GM23338 (cell line): ENCODE results near the gene PDE3B. TPM values are rescaled to one million over a fixed set of nuclear protein-coding genes. Genes with fewer than 3 reads are reported as not detected.
"Not testable (repeated sequence)": the region's sequence is repeated elsewhere in the genome, so short reads cannot be mapped to it uniquely, and the experiment has no call there.

ENCODE experiments used
- ATAC-seq: fragments of 200-7000 bp; cut with Tn5 transposase; 3 replicates; pipeline ENCODE4 v1.9.1; 2020
- DNase-seq: peaks from one replicate; pipeline ENCODE4 v3.0.0-alpha.2; 2015; ENCODE audit warnings: low spot score
- H2AFZ ChIP-seq: fragments of 200-600 bp; sonication (generic); 2 replicates; pipeline ENCODE4 v1.8.0; 2016; ENCODE audit warnings: antibody characterized with exemption, mild to moderate bottlenecking, moderate library complexity
- H3F3A ChIP-seq: fragments of 200-600 bp; sonication (generic); replicated peaks from 2 replicates; pipeline ENCODE4 v1.8.0; 2017; ENCODE audit warnings: antibody characterized with exemption, mixed run types, low read depth
- H3K27ac ChIP-seq: fragments of 200-600 bp; sonication (generic); 2 replicates; pipeline ENCODE4 v1.6.1; 2016; ENCODE audit warnings: low read depth
- H3K27me3 ChIP-seq: fragments of 200-600 bp; sonication (generic); 2 replicates; pipeline ENCODE4 v1.8.0; 2016; ENCODE audit warnings: mild to moderate bottlenecking, mixed run types, moderate library complexity; ENCODE audit not compliant: insufficient read depth
- H3K36me3 ChIP-seq: fragments of 200-600 bp; sonication (generic); 2 replicates; pipeline ENCODE4 v1.8.0; 2016; ENCODE audit warnings: mild to moderate bottlenecking; ENCODE audit not compliant: insufficient read depth
- H3K4me1 ChIP-seq: fragments of 200-600 bp; sonication (generic); 2 replicates; pipeline ENCODE4 v1.8.0; 2016; ENCODE audit warnings: mild to moderate bottlenecking, moderate library complexity; ENCODE audit not compliant: insufficient read depth
- H3K4me2 ChIP-seq: fragments of 200-600 bp; sonication (generic); 2 replicates; pipeline ENCODE4 v1.7.1; 2017; ENCODE audit warnings: mixed run types
- H3K4me3 ChIP-seq: fragments of 200-600 bp; sonication (generic); 2 replicates; pipeline ENCODE4 v1.6.1; 2016; ENCODE audit warnings: mixed run types
- H3K79me2 ChIP-seq: fragments of 200-600 bp; sonication (generic); replicated peaks from 2 replicates; pipeline ENCODE4 v1.8.0; 2017; ENCODE audit warnings: mild to moderate bottlenecking; ENCODE audit not compliant: insufficient read depth
- H3K9me2 ChIP-seq: fragments of 200-600 bp; sonication (generic); 2 replicates; pipeline ENCODE4 v1.8.0; 2017; ENCODE audit not compliant: insufficient read depth
- H4K20me1 ChIP-seq: fragments of 200-600 bp; sonication (generic); replicated peaks from 2 replicates; pipeline ENCODE4 v1.8.0; 2017; ENCODE audit warnings: mild to moderate bottlenecking; ENCODE audit not compliant: insufficient read depth
- H3K27ac Mint-ChIP-seq: 2 replicates; pipeline ENCODE4 v1.8.0; 2020; ENCODE audit warnings: inconsistent platforms, mild to moderate bottlenecking, moderate library complexity, mixed read lengths
- H3K27me3 Mint-ChIP-seq: 3 replicates; pipeline ENCODE4 v1.8.0; 2022; ENCODE audit warnings: low read depth, mild to moderate bottlenecking, moderate library complexity, mixed read lengths, inconsistent platforms; ENCODE audit not compliant: insufficient read depth, poor library complexity
- H3K36me3 Mint-ChIP-seq: 3 replicates; pipeline ENCODE4 v1.8.0; 2021; ENCODE audit warnings: low read depth, mild to moderate bottlenecking, inconsistent platforms, moderate library complexity, mixed read lengths
- H3K4me1 Mint-ChIP-seq: 3 replicates; pipeline ENCODE4 v1.8.0; 2020; ENCODE audit warnings: mild to moderate bottlenecking, inconsistent platforms, mixed read lengths
- H3K4me3 Mint-ChIP-seq: 3 replicates; pipeline ENCODE4 v1.8.0; 2021; ENCODE audit warnings: moderate library complexity, mild to moderate bottlenecking, inconsistent platforms, mixed read lengths
- H3K9me3 Mint-ChIP-seq: 3 replicates; pipeline ENCODE4 v1.8.0; 2020; ENCODE audit warnings: moderate library complexity, mild to moderate bottlenecking, inconsistent platforms, mixed read lengths
- CREB1 ChIP-seq: fragments of 250-450 bp; sonication (Bioruptor Pico); IDR thresholded peaks from 2 replicates; pipeline ENCODE4 v1.5.0; 2020; ENCODE audit warnings: low read depth, mild to moderate bottlenecking, moderate library complexity
- CTCF ChIP-seq, 2 experiments: fragments of 200-600 bp in 1 of 2; sonication (generic) in 1 of 2; conservative IDR thresholded peaks; 2 replicates each; pipeline versions ENCODE4 v1.5.1 to v1.6.1; 2016 to 2017; ENCODE audit warnings: antibody characterized with exemption in 2 of 2, low read depth in 2 of 2, mild to moderate bottlenecking in 2 of 2, moderate library complexity in 1 of 2
- ETS1 ChIP-seq: IDR thresholded peaks from 2 replicates; pipeline ENCODE4 v1.6.1; 2016; ENCODE audit warnings: antibody characterized with exemption
- EZH2phosphoT487 ChIP-seq: fragments of 200-600 bp; sonication (generic); IDR thresholded peaks from one replicate; pipeline ENCODE4 v1.8.1; 2018; ENCODE audit warnings: antibody characterized with exemption; ENCODE audit not compliant: unreplicated experiment
- JUNB ChIP-seq: IDR thresholded peaks from one replicate; pipeline ENCODE4 v1.6.1; 2016; ENCODE audit warnings: antibody characterized with exemption; ENCODE audit not compliant: unreplicated experiment
- POLR2AphosphoS5 ChIP-seq: IDR thresholded peaks from 2 replicates; pipeline ENCODE4 v1.6.1; 2016; ENCODE audit warnings: antibody characterized with exemption, low read depth
- STAT1 ChIP-seq: IDR thresholded peaks from one replicate; pipeline ENCODE4 v1.6.1; 2016; ENCODE audit warnings: antibody characterized with exemption; ENCODE audit not compliant: unreplicated experiment
- ZNF331 ChIP-seq: fragments of 250-450 bp; sonication (Bioruptor Pico); IDR thresholded peaks from 2 replicates; pipeline ENCODE4 v1.5.0; 2020; ENCODE audit warnings: low read depth, mild to moderate bottlenecking, moderate library complexity
- polyA plus RNA-seq: library from polyadenylated mRNA; unstranded; fragments of >200 nt; fragmentation: Nextera tagmentation; extraction: Ambion mirVana; gene quantifications from 2 replicates; pipeline ENCODE4 v1.2.1, GENCODE V29; 2016
- total RNA-seq: library from RNA; depleted of rRNA; stranded (reverse); fragments of >200 nt; shearing (Covaris generic); gene quantifications from 2 replicates; pipeline ENCODE4 v1.2.3, GENCODE V29; 2014

The PDE3B gene
- total and polyA plus RNA-seq, 2 experiments from 2014 or later: 4.3 to 21.3 TPM

GRCh38 chr11:14657841-14658240 is 14.2 kb downstream of the PDE3B start:
- H3K9me2 ChIP-seq: no peaks in the 10 kb centered on the region
- no peak for TF ChIP-seq CTCF (conservative IDR thresholded peaks at IDR 0.05; ENCODE audit: low read depth in 2 of 2)
- no peak for TF ChIP-seq EZH2phosphoT487
- TF ChIP-seq CREB1 (CRISPR knock-in tag): no peak
- no peak for TF ChIP-seq POLR2AphosphoS5
- no peak for TF ChIP-seq STAT1
- no peak for TF ChIP-seq ETS1
- TF ChIP-seq JUNB: no peak
- TF ChIP-seq ZNF331 (CRISPR knock-in tag): no peak
- no peak overlapping the region for H3K27ac ChIP-seq
- no peak overlapping the region for H3K27ac Mint-ChIP-seq
- peaks cover 5% of the 10 kb centered on the region; the same call in 2 of the 3 replicates for H3K4me1 Mint-ChIP-seq
- H3K4me1 ChIP-seq: no peaks in the 10 kb centered on the region
- H3K79me2 ChIP-seq: peaks cover 7% of the 10 kb centered on the region; the same call in 1 of the 2 replicates
- peaks cover 4% of the 10 kb centered on the region for H3K27me3 Mint-ChIP-seq
- no peaks in the 10 kb centered on the region for H3F3A ChIP-seq
- no peaks in the 10 kb centered on the region for H4K20me1 ChIP-seq
- no peak overlapping the region for H3K4me3 ChIP-seq
- peaks cover 3% of the 10 kb centered on the region for H3K36me3 ChIP-seq
- ATAC-seq (no peak), DNase-seq (no peak)
- H3K9me3 Mint-ChIP-seq: peaks cover 20% of the 10 kb centered on the region
- no peak overlapping the region for H3K4me2 ChIP-seq
- H2AFZ ChIP-seq: no peak overlapping the region
- H3K27me3 ChIP-seq: no peaks in the 10 kb centered on the region
- peaks cover 30% of the 10 kb centered on the region for H3K36me3 Mint-ChIP-seq
- H3K4me3 Mint-ChIP-seq: no peak overlapping the region

DNA sequence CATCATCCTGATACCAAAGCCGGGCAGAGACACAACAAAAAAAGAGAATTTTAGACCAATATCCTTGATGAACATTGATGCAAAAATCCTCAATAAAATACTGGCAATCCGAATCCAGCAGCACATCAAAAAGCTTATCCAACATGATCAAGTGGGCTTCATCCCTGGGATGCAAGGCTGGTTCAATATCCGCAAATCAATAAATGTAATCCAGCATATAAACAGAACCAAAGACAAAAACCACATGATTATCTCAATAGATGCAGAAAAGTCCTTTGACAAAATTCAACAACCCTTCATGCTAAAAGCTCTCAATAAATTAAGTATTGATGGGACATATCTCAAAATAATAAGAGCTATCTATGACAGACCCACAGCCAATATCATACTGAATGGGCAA is 21.3 kb downstream of the PDE3B start:
- not testable (repeated sequence) for H3K36me3 ChIP-seq, H2AFZ ChIP-seq, H3K4me2 ChIP-seq, H4K20me1 ChIP-seq, H3K79me2 ChIP-seq, H3K4me3 Mint-ChIP-seq, H3K4me3 ChIP-seq, H3K27me3 ChIP-seq, H3K27me3 Mint-ChIP-seq, H3K27ac Mint-ChIP-seq, H3K4me1 Mint-ChIP-seq, H3K27ac ChIP-seq, ATAC-seq, H3K4me1 ChIP-seq, H3F3A ChIP-seq, H3K9me2 ChIP-seq, DNase-seq
- H3K9me3 Mint-ChIP-seq: peaks cover 40% of the 10 kb centered on the region
- H3K36me3 Mint-ChIP-seq: peaks cover 39% of the 10 kb centered on the region

DNA sequence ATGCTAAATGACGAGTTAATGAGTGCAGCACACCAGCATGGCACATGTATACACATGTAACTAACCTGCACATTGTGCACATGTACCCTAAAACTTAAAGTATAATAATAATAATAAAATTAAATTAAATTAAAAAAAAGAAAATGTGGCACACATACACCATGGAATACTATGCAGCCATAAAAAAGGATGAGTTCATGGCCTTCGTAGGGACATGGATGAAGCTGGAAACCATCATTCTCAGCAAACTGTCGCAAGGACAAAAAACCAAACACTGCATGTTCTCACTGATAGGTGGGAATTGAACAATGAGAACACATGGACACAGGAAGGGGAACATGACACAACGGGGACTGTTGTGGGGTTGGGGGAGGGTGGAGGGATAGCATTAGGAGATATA is 23.7 kb downstream of the PDE3B start:
- H3K4me2 ChIP-seq, H3K27me3 ChIP-seq, H3K27ac ChIP-seq, H3K4me3 ChIP-seq, H2AFZ ChIP-seq, H3K27me3 Mint-ChIP-seq, H3K4me3 Mint-ChIP-seq, H3F3A ChIP-seq, H3K4me1 ChIP-seq, DNase-seq, H4K20me1 ChIP-seq, H3K79me2 ChIP-seq, H3K27ac Mint-ChIP-seq, H3K9me2 ChIP-seq, H3K36me3 ChIP-seq, ATAC-seq, H3K4me1 Mint-ChIP-seq: not testable (repeated sequence)
- Mint-ChIP-seq H3K36me3 (peaks cover 17% of the 10 kb centered on the region; the same call in 2 of the 3 replicates), H3K9me3 (peaks cover 24% of the 10 kb centered on the region)
